Loucy (cell line): ENCODE measurements around the gene MACF1.

ENCODE experiments used
- H2AFZ ChIP-seq: fragments of 200-600 bp; sonication (generic); 2 replicates; pipeline ENCODE4 v1.6.0; 2016; ENCODE audit warnings: antibody characterized with exemption, mild to moderate bottlenecking, low read length, moderate library complexity
- H3F3A ChIP-seq: fragments of 200-600 bp; 2 replicates; pipeline ENCODE4 v1.6.0; 2016; ENCODE audit warnings: antibody characterized with exemption, low read depth, mild to moderate bottlenecking
- H3K27me3 ChIP-seq: fragments of 200-600 bp; sonication (generic); 2 replicates; pipeline ENCODE4 v1.6.1; 2014; ENCODE audit warnings: low read length, mild to moderate bottlenecking; ENCODE audit not compliant: insufficient read depth, poor library complexity, severe bottlenecking
- H3K36me3 ChIP-seq: fragments of 200-600 bp; sonication (generic); 2 replicates; pipeline ENCODE4 v1.6.1; 2016; ENCODE audit warnings: low read length; ENCODE audit not compliant: insufficient read depth
- H3K4me1 ChIP-seq: fragments of 200-600 bp; sonication (generic); 2 replicates; pipeline ENCODE4 v1.5.1; 2014; ENCODE audit warnings: low read length, mild to moderate bottlenecking; ENCODE audit not compliant: insufficient read depth, poor library complexity, severe bottlenecking
- H3K4me2 ChIP-seq: fragments of 200-600 bp; sonication (generic); 2 replicates; pipeline ENCODE4 v1.6.0; 2014; ENCODE audit warnings: antibody characterized with exemption, low read length, low read depth, mild to moderate bottlenecking; ENCODE audit not compliant: poor library complexity, severe bottlenecking
- H3K4me3 ChIP-seq: fragments of 200-600 bp; sonication (generic); 2 replicates; pipeline ENCODE4 v1.5.1; 2014; ENCODE audit warnings: low read length, mild to moderate bottlenecking, mixed read lengths; ENCODE audit not compliant: poor library complexity, severe bottlenecking
- H3K79me2 ChIP-seq: fragments of 200-600 bp; sonication (generic); 2 replicates; pipeline ENCODE4 v1.6.1; 2014; ENCODE audit warnings: low read length; ENCODE audit not compliant: insufficient read depth
- H3K9ac ChIP-seq: fragments of 200-600 bp; sonication (generic); 2 replicates; pipeline ENCODE4 v1.6.0; 2014; ENCODE audit warnings: mild to moderate bottlenecking, low read depth, low read length, moderate library complexity; ENCODE audit not compliant: poor library complexity, severe bottlenecking
- H3K9me2 ChIP-seq: fragments of 200-600 bp; sonication (generic); replicated peaks from 2 replicates; pipeline ENCODE4 v1.6.1; 2016; ENCODE audit warnings: low read depth, low read length, mixed read lengths
- H3K9me3 ChIP-seq: fragments of 200-600 bp; sonication (generic); 2 replicates; pipeline ENCODE4 v1.6.1; 2014; ENCODE audit warnings: mild to moderate bottlenecking, antibody characterized with exemption, low read length, low read depth; ENCODE audit not compliant: insufficient read depth
- H4K20me1 ChIP-seq: fragments of 200-600 bp; sonication (generic); 2 replicates; pipeline ENCODE4 v1.6.0; 2014; ENCODE audit warnings: antibody characterized with exemption, low read length, mild to moderate bottlenecking; ENCODE audit not compliant: insufficient read depth, poor library complexity, severe bottlenecking
- EZH2phosphoT487 ChIP-seq: fragments of 200-600 bp; IDR thresholded peaks from 2 replicates; pipeline ENCODE4 v1.6.1; 2018; ENCODE audit warnings: antibody characterized with exemption, mild to moderate bottlenecking, moderate library complexity, borderline replicate concordance
- TF ChIP-seq, protein P1 (sequence below): fragments of 200-600 bp; sonication (generic); conservative IDR thresholded peaks from 2 replicates; pipeline ENCODE4 v1.5.1; 2014; ENCODE audit warnings: mild to moderate bottlenecking, antibody characterized with exemption, low read length

The MACF1 gene

DNA sequence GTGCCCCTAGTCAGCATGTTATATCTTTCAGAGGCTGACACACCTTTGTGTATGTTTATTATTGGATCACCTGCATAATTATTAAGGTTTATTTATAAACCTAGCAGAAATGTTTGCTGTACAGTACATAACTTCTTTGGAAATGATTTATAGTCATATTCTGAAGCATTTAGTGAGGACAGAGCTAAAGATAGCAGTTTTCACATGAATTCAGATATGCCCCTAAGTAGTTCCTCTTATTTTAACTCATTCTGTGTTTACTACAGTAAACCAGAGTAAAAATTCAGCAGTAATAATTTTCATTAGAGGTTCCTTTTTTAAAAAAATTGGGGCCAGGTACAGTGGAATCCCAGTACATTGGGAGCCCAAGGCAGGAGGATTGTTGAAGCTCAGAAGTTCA lies 265.5 kb downstream of the MACF1 start:
- Histone ChIP-seq H3K9me3 (no peaks in the 10 kb centered on the region), H3F3A (no peaks in the 10 kb centered on the region), H3K4me3 (no peak overlapping the region), H3K4me1 (no peaks in the 10 kb centered on the region), H2AFZ (no peak overlapping the region), H3K4me2 (no peak overlapping the region), H3K27me3 (no peaks in the 10 kb centered on the region), H3K36me3 (peaks cover 85% of the 10 kb centered on the region; the same call in 1 of the 2 replicates), H3K79me2 (no peaks in the 10 kb centered on the region), H4K20me1 (no peaks in the 10 kb centered on the region), H3K9ac (no peak overlapping the region), H3K9me2 (no peaks in the 10 kb centered on the region)
- TF ChIP-seq EZH2phosphoT487, result no peak
- TF ChIP-seq, protein P1, sequence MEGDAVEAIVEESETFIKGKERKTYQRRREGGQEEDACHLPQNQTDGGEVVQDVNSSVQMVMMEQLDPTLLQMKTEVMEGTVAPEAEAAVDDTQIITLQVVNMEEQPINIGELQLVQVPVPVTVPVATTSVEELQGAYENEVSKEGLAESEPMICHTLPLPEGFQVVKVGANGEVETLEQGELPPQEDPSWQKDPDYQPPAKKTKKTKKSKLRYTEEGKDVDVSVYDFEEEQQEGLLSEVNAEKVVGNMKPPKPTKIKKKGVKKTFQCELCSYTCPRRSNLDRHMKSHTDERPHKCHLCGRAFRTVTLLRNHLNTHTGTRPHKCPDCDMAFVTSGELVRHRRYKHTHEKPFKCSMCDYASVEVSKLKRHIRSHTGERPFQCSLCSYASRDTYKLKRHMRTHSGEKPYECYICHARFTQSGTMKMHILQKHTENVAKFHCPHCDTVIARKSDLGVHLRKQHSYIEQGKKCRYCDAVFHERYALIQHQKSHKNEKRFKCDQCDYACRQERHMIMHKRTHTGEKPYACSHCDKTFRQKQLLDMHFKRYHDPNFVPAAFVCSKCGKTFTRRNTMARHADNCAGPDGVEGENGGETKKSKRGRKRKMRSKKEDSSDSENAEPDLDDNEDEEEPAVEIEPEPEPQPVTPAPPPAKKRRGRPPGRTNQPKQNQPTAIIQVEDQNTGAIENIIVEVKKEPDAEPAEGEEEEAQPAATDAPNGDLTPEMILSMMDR, result no peak

DNA sequence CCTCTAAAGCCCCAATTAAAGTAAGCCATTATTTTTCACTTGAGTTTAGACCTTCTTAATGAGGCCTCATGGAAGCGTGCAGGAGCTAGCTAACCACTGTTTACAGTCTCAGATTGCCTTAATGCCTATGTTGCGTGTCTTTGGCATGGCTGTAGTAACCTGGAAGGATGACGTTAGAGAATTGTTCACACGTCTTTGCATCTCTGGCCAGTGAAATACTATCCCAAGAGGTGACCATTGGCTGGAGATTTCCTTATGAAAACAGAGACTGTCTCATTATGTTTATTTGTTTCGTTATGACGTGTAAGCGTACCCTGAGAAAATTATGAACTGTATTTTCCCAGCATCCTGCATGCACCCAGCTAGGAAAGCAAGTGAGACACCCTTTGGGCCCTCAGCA lies 268.3 kb downstream of the MACF1 start:
- TF ChIP-seq, protein P1, result no peak
- TF ChIP-seq EZH2phosphoT487, result no peak
- Histone ChIP-seq H3K9ac (no peak overlapping the region), H4K20me1 (no peaks in the 10 kb centered on the region), H3K36me3 (peaks cover 70% of the 10 kb centered on the region), H3K27me3 (no peaks in the 10 kb centered on the region), H3F3A (no peaks in the 10 kb centered on the region), H3K79me2 (no peaks in the 10 kb centered on the region), H3K4me1 (no peaks in the 10 kb centered on the region), H3K9me3 (no peaks in the 10 kb centered on the region), H2AFZ (no peak overlapping the region), H3K4me2 (no peak overlapping the region), H3K9me2 (no peaks in the 10 kb centered on the region), H3K4me3 (no peak overlapping the region)

DNA sequence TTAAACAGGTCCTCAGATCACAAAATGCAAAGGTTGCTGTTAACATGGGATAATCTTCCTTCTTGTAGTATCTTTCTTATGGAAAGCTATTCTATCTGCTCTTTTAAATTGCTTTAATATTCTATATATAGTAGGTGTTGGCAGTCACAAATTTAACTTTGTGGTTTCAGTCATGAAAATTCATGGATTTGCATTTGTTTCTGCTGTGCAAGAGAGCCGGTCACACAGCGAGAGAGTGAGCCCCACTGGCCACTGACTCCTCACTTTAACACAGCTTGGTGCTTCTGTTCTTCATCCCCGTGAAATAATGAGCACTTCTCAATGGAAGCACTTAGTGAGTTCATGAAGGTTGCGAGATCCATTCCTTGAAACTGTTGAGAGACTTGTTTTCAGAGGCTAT lies 268.8 kb downstream of the MACF1 start:
- H3K36me3 ChIP-seq, result peaks cover 65% of the 10 kb centered on the region
- no peaks in the 10 kb centered on the region for H3K9me3 ChIP-seq
- H3K9me2 ChIP-seq, result no peaks in the 10 kb centered on the region

More for the DNA sequence above, 268.8 kb downstream of the MACF1 start:
- no peaks in the 10 kb centered on the region for H3F3A ChIP-seq
- H2AFZ ChIP-seq, result no peak overlapping the region
- no peaks in the 10 kb centered on the region for H4K20me1 ChIP-seq
- no peaks in the 10 kb centered on the region for H3K27me3 ChIP-seq
- H3K79me2 ChIP-seq, result no peaks in the 10 kb centered on the region
- H3K4me2 ChIP-seq, result no peak overlapping the region
- no peak overlapping the region for H3K9ac ChIP-seq
- no peak overlapping the region for H3K4me3 ChIP-seq
- TF ChIP-seq EZH2phosphoT487, result no peak
- TF ChIP-seq, protein P1, result no peak
- no peaks in the 10 kb centered on the region for H3K4me1 ChIP-seq
